ENCODE measurements around the gene SIT1.

- TF ChIP-seq RARB (CRISPR knock-in tag; IDR thresholded peaks at IDR 0.05) (no peak), TSHZ2 (CRISPR knock-in tag; IDR thresholded peaks at IDR 0.05) (no peak), PATZ1 (CRISPR knock-in tag; IDR thresholded peaks at IDR 0.05; ENCODE audit: borderline replicate concordance) (no peak), TCF4 (CRISPR knock-in tag; IDR thresholded peaks at IDR 0.05; ENCODE audit: borderline replicate concordance) (no peak), PPARA (CRISPR knock-in tag; IDR thresholded peaks at IDR 0.05; ENCODE audit: borderline replicate concordance) (no peak), CREB5 (CRISPR knock-in tag; IDR thresholded peaks at IDR 0.05; ENCODE audit: low read depth) (no peak), ARNTL (CRISPR knock-in tag; IDR thresholded peaks at IDR 0.05; ENCODE audit: borderline replicate concordance, low read depth) (no peak), ZFP30 (CRISPR knock-in tag; IDR thresholded peaks at IDR 0.05) (no peak)
Measured at GRCh38 chr9:35599763-35600604, 50.7 kb downstream of the SIT1 start.
